ENCODE measurements around the gene AP2A1.

Gene AP2A1

GRCh38 chr19:49790866-49791265 is 24.1 kb downstream of the AP2A1 start:
- TF ChIP-seq EGR1 (IDR thresholded peaks at IDR 0.05) = no peak

GRCh38 chr19:49791776-49792445 is 25.1 kb downstream of the AP2A1 start:
- no peak for TF ChIP-seq FOXM1 (IDR thresholded peaks at IDR 0.05; ENCODE audit: borderline replicate concordance, low read depth)
- TF ChIP-seq REST (IDR thresholded peaks at IDR 0.05; ENCODE audit: low read depth) = no peak
- TF ChIP-seq ZBTB7A (IDR thresholded peaks at IDR 0.05; ENCODE audit: low read depth) = no peak
- no peak for TF ChIP-seq CREB1 (IDR thresholded peaks at IDR 0.05; ENCODE audit: low read depth)
- no peak for TF ChIP-seq TCF12 (IDR thresholded peaks at IDR 0.05; ENCODE audit: low read depth)
- TF ChIP-seq YY1 (IDR thresholded peaks at IDR 0.05; ENCODE audit: low read depth) = no peak
- TF ChIP-seq TAF1 (IDR thresholded peaks at IDR 0.05; ENCODE audit: low read depth) = no peak
- no peak for TF ChIP-seq EP300 (IDR thresholded peaks at IDR 0.05; ENCODE audit: borderline replicate concordance)
- TF ChIP-seq NFIC (IDR thresholded peaks at IDR 0.05) = no peak
- TF ChIP-seq, protein P1, sequence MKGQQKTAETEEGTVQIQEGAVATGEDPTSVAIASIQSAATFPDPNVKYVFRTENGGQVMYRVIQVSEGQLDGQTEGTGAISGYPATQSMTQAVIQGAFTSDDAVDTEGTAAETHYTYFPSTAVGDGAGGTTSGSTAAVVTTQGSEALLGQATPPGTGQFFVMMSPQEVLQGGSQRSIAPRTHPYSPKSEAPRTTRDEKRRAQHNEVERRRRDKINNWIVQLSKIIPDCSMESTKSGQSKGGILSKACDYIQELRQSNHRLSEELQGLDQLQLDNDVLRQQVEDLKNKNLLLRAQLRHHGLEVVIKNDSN (IDR thresholded peaks at IDR 0.05) = no peak
- no peak for TF ChIP-seq RAD21 (IDR thresholded peaks at IDR 0.05; ENCODE audit: low read depth)
- no peak for TF ChIP-seq CEBPB (IDR thresholded peaks at IDR 0.05)
- TF ChIP-seq MAX (IDR thresholded peaks at IDR 0.05) = no peak
- TF ChIP-seq EGR1 (IDR thresholded peaks at IDR 0.05) = no peak
- no peak for TF ChIP-seq TEAD4 (IDR thresholded peaks at IDR 0.05)

- TF ChIP-seq REST (IDR thresholded peaks at IDR 0.05; ENCODE audit: low read depth) (no peak), TCF12 (IDR thresholded peaks at IDR 0.05; ENCODE audit: low read depth) (no peak), RAD21 (IDR thresholded peaks at IDR 0.05; ENCODE audit: low read depth) (no peak), EP300 (IDR thresholded peaks at IDR 0.05; ENCODE audit: borderline replicate concordance) (no peak), FOXM1 (IDR thresholded peaks at IDR 0.05; ENCODE audit: borderline replicate concordance, low read depth) (no peak), NFIC (IDR thresholded peaks at IDR 0.05) (no peak), YY1 (IDR thresholded peaks at IDR 0.05; ENCODE audit: low read depth) (no peak), MAX (IDR thresholded peaks at IDR 0.05) (no peak), EGR1 (IDR thresholded peaks at IDR 0.05) (no peak), CEBPB (IDR thresholded peaks at IDR 0.05) (no peak), TEAD4 (IDR thresholded peaks at IDR 0.05) (no peak), ZBTB7A (IDR thresholded peaks at IDR 0.05; ENCODE audit: low read depth) (no peak)
- TF ChIP-seq, protein P1 (IDR thresholded peaks at IDR 0.05) = no peak
Observed at GRCh38 chr19:49792829-49793560, 26.2 kb downstream of the AP2A1 start.

GRCh38 chr19:49793561-49793840 is 26.7 kb downstream of the AP2A1 start:
- TF ChIP-seq MAX (IDR thresholded peaks at IDR 0.05) (no peak), TCF12 (IDR thresholded peaks at IDR 0.05; ENCODE audit: low read depth) (no peak)

DNA sequence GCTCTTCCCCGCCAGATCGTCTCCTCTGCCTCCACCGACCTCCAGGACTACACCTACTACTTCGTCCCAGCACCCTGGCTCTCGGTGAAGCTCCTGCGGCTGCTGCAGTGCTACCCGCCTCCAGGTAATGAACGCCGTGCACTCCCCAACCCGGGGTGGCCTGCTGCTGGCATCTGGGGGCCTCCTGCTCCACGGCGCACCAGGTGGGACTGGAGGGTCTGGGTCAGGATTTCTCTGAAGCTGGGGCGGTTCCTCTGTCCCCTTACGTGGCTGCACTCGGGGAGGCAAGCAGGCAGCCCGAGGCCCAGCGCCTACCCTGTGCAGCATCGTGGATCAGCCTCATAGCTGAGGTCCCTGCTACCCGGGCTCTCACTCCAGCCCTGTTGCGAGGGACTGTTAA is 28.8 kb downstream of the AP2A1 start:
- no peak for TF ChIP-seq TAF1 (IDR thresholded peaks at IDR 0.05; ENCODE audit: low read depth)
- no peak for TF ChIP-seq EGR1 (IDR thresholded peaks at IDR 0.05)
- no peak for TF ChIP-seq YY1 (IDR thresholded peaks at IDR 0.05; ENCODE audit: low read depth)
- TF ChIP-seq, protein P1 (IDR thresholded peaks at IDR 0.05) = no peak
- no peak for TF ChIP-seq NFIC (IDR thresholded peaks at IDR 0.05)
- no peak for TF ChIP-seq REST (IDR thresholded peaks at IDR 0.05; ENCODE audit: low read depth)
- no peak for TF ChIP-seq EP300 (IDR thresholded peaks at IDR 0.05; ENCODE audit: borderline replicate concordance)
- no peak for TF ChIP-seq CREB1 (IDR thresholded peaks at IDR 0.05; ENCODE audit: low read depth)
- no peak for TF ChIP-seq RAD21 (IDR thresholded peaks at IDR 0.05; ENCODE audit: low read depth)
- TF ChIP-seq TEAD4 (IDR thresholded peaks at IDR 0.05) = no peak
- no peak for TF ChIP-seq FOXM1 (IDR thresholded peaks at IDR 0.05; ENCODE audit: borderline replicate concordance, low read depth)
- TF ChIP-seq ZBTB7A (IDR thresholded peaks at IDR 0.05; ENCODE audit: low read depth) = no peak
- no peak for TF ChIP-seq MAX (IDR thresholded peaks at IDR 0.05)
- no peak for TF ChIP-seq TCF12 (IDR thresholded peaks at IDR 0.05; ENCODE audit: low read depth)
- no peak for TF ChIP-seq CEBPB (IDR thresholded peaks at IDR 0.05)

Measured in Ishikawa (cell line).